ENCODE measurements around the gene CELF5. TPM values are rescaled to one million over a fixed set of nuclear protein-coding genes. Genes with fewer than 3 reads are reported as not detected.

Gene CELF5
- total and polyA plus RNA-seq, 10 of the 15 experiments (the other 5 are each of a cell fraction or from before 2014, with no cell fraction given): 0.01 to 0.04 TPM; not detected in 8

- TF ChIP-seq SREBF1 (IDR thresholded peaks at IDR 0.05; ENCODE audit: low read length): no peak
- no peak for TF ChIP-seq PBX3 (IDR thresholded peaks at IDR 0.05; ENCODE audit: insufficient replicate concordance, low read depth, low read length)
- TF ChIP-seq HDAC2 (IDR thresholded peaks at IDR 0.05): no peak
- no peak for TF ChIP-seq PAX5 (IDR thresholded peaks at IDR 0.05; ENCODE audit: borderline replicate concordance, low read depth, low read length)
- no peak for TF ChIP-seq MTA2 (IDR thresholded peaks at IDR 0.05; ENCODE audit: low read depth)
- TF ChIP-seq YBX1 (IDR thresholded peaks at IDR 0.05): no peak
Measured at GRCh38 chr19:3293560-3293959, 69.1 kb downstream of the CELF5 start (continued).

- ChIA-PET CTCF (interaction anchor here (1.4 kb wide), 1 partner anchor 10 kb away, joined by 3 read pairs; no protein-coding TSS in a partner anchor), RAD21 (ENCODE audit: unreplicated experiment) (no interaction called here), POLR2A (no interaction called here), SMC1A (ENCODE audit: uncharacterized antibody, unreplicated experiment) (no interaction called here)
- Histone ChIP-seq H3K4me2 (ENCODE audit: control insufficient read depth, insufficient read depth) (no peak overlapping the region), H3K4me3 (no peak overlapping the region), H2AFZ (ENCODE audit: control insufficient read depth, low read depth, low read length) (no peak overlapping the region), H3K4me1 (ENCODE audit: control insufficient read depth, insufficient read depth, low read length) (no peaks in the 10 kb centered on the region), H3K9ac (ENCODE audit: control insufficient read depth, insufficient read depth, low read length) (no peak overlapping the region), H3K79me2 (ENCODE audit: control insufficient read depth, insufficient read depth, low read length) (no peaks in the 10 kb centered on the region), H3K36me3 (ENCODE audit: control insufficient read depth in 2 of 2, insufficient read depth in 2 of 2, low read length in 1 of 2) (no peaks in the 10 kb centered on the region), H3K9me3 (replicated peaks; ENCODE audit: control insufficient read depth, insufficient read depth, low read length) (no peaks in the 10 kb centered on the region; the same call in 2 of the 3 replicates), H3K27me3 (replicated peaks in 1 of 2; ENCODE audit: control insufficient read depth in 2 of 2, insufficient read depth in 2 of 2, low read length in 1 of 2) (peaks cover 5 to 6% of the 10 kb centered on the region in 2 experiments; a peak in 3 of 4 replicates), H4K20me1 (ENCODE audit: control insufficient read depth, insufficient read depth) (no peaks in the 10 kb centered on the region), H3K27ac (ENCODE audit: control insufficient read depth, insufficient read depth) (no peak overlapping the region)
- intact Hi-C loops (cut with micrococcal nuclease; ENCODE audit: unreplicated experiment) (no loop called here), in situ Hi-C loops (cut with MboI) (no loop called here)
- no TSS peak for BruUV-seq (replicated peaks)
- 37% methylated on average over 20 of the region's 20 CpGs for WGBS (ENCODE audit: insufficient coverage, insufficient replicate concordance, low lambda C conversion rate, missing lambda C conversion rate)
- no peak for DNase-seq (ENCODE audit: low read depth, low spot score)
- no peak for FAIRE-seq
- TF ChIP-seq ZNF622 (IDR thresholded peaks at IDR 0.05): no peak
- no peak for TF ChIP-seq PBX3 (IDR thresholded peaks at IDR 0.05; ENCODE audit: insufficient replicate concordance, low read depth, low read length)
- TF ChIP-seq STAT3 (IDR thresholded peaks at IDR 0.05; ENCODE audit: low read depth, low read length): no peak
- no peak for TF ChIP-seq HSF1 (IDR thresholded peaks at IDR 0.05; ENCODE audit: low read depth, low read length)
- no peak for TF ChIP-seq NBN (IDR thresholded peaks at IDR 0.05)
- no peak for TF ChIP-seq USF2 (IDR thresholded peaks at IDR 0.05; ENCODE audit: borderline replicate concordance, low read depth, low read length)
- no peak for TF ChIP-seq SUZ12 (IDR thresholded peaks at IDR 0.05; ENCODE audit: unreplicated experiment)
- no peak for TF ChIP-seq IRF4 (IDR thresholded peaks at IDR 0.05; ENCODE audit: low read depth, low read length)
- no peak for TF ChIP-seq NR2C1 (IDR thresholded peaks at IDR 0.05)
- TF ChIP-seq CTCF (IDR thresholded peaks at IDR 0.05 in 2 of 3, conservative IDR thresholded peaks at IDR 0.05 in 1 of 3; ENCODE audit: control insufficient read depth in 2 of 3, extremely low read depth in 1 of 3, insufficient read depth in 1 of 3, low read depth in 3 of 3, low read length in 3 of 3): no peak
- no peak for ATAC-seq
Measured at GRCh38 chr19:3294080-3294850, 69.8 kb downstream of the CELF5 start.
